ENCODE results near the gene DESI1. TPM values are rescaled to one million over a fixed set of nuclear protein-coding genes. Genes with fewer than 3 reads are reported as not detected.

The DESI1 gene
- total RNA-seq, 4 donors from 2014 or later = 6.4 to 34.2 (median 9.6) TPM

DNA sequence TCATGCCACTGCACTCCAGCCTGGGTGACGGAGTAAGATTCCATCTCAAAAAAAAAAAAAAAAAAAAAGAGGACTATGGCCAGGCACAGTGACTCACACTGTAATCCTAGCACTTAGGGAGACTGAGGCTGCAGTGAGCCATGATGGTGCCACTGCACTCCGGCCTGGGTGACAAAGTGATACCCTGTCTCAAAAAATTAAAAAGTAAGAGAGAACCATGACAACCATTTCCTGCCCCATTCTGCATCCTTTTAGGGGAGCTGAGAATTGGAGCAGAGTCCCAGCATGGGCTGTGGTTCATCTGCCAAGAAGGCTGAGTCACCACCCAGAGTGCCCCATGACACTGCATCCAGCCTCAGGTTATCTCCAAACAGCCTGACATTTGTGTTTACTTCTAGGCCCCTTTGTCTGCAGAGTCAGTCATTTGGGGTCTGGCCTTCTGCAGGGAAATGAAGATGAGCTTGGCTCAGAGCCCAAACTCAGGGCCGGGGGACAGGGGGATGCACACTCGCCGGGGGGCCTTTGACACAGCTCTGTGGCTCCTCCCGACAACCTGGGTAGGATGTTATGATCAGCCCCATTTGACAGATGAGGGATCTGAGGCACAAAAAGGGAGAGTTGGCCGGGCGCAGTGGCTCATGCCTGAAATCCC lies 55.3 kb downstream of the DESI1 start:
- Histone ChIP-seq H3K27ac (peak overlapping the region; percentile 96 to 99), H3K4me1 (peaks cover 0 to 16% of the 10 kb centered on the region in 2 donors), H3K36me3 (no peaks in the 10 kb centered on the region), H3K27me3 (no peaks in the 10 kb centered on the region), H3K9me3 (no peaks in the 10 kb centered on the region), H3K4me3 (no peak overlapping the region)
- TF ChIP-seq POLR2A (IDR thresholded peaks at IDR 0.05) = no peak
- TF ChIP-seq, protein P1, sequence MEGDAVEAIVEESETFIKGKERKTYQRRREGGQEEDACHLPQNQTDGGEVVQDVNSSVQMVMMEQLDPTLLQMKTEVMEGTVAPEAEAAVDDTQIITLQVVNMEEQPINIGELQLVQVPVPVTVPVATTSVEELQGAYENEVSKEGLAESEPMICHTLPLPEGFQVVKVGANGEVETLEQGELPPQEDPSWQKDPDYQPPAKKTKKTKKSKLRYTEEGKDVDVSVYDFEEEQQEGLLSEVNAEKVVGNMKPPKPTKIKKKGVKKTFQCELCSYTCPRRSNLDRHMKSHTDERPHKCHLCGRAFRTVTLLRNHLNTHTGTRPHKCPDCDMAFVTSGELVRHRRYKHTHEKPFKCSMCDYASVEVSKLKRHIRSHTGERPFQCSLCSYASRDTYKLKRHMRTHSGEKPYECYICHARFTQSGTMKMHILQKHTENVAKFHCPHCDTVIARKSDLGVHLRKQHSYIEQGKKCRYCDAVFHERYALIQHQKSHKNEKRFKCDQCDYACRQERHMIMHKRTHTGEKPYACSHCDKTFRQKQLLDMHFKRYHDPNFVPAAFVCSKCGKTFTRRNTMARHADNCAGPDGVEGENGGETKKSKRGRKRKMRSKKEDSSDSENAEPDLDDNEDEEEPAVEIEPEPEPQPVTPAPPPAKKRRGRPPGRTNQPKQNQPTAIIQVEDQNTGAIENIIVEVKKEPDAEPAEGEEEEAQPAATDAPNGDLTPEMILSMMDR (IDR thresholded peaks at IDR 0.05) = no peak
- DNase-seq = peak; percentile 72 to 83
- intact Hi-C loops (cut with DNase I; ENCODE audit: low total_unique reads) = no loop called here

DNA sequence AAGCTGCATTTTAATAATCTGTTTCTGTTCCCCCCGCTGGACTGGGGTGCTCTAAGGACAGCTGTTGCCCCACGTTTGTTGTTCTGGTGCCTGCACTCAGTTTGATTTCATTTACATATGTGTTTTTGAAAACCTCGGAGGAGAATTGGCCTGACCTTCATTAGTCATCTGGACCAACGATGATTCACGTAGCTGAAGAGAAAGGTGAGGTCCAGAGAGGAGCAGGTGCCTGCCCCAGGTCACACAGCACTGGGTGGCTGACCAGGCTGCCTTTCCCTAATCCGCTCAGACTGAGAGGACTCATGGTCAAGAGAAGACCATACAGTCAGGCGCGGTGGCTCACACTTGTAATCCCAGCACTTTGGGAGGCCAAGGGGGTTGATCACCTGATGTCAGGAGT lies 56.3 kb downstream of the DESI1 start:
- no peaks in the 10 kb centered on the region for H3K9me3 ChIP-seq
- no peaks in the 10 kb centered on the region for H3K27me3 ChIP-seq
- peak overlapping the region; percentile 96 to 99 for H3K27ac ChIP-seq
- H3K4me3 ChIP-seq = no peak overlapping the region
- DNase-seq = no peak
- intact Hi-C loops (cut with DNase I; ENCODE audit: low total_unique reads) = no loop called here
- H3K36me3 ChIP-seq = no peaks in the 10 kb centered on the region
- H3K4me1 ChIP-seq = peaks cover 0 to 16% of the 10 kb centered on the region in 2 donors
- TF ChIP-seq, protein P1 (IDR thresholded peaks at IDR 0.05) = no peak
- no peak for TF ChIP-seq POLR2A (IDR thresholded peaks at IDR 0.05)

DNA sequence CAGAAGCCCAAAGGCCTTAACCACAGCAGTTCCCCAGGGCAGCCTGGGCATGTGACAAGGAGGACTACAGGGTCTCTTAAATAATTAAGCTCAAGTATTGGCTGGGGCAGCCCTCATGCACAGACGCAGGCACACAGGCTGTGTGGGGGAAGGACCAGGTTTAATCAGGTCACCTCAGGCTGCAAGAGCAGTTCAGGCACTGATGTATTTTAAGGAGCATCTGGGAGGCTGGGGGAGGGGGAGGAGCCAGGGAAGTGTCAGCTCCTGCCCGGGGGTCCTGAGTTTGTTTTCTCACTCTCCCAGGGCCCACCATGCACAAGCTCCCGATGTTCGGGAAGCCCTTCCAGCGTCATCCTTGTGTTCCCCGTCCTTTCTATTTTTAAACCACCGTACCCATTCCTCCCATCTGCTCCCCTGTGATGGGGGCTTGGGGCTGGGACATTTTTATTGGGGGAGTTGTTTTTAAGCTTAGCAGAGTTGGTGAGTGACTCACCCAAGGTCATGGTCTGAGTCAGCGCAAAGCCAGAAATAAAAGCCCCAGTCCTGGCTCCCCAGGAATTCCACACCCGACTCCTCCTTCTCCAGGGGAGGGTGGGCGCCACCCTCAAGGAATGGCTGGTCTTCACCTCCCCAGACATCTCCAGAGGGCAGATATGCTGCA lies 57.7 kb downstream of the DESI1 start:
- TF ChIP-seq, protein P1 (IDR thresholded peaks at IDR 0.05) = no peak
- peak; percentile 28 to 32 for TF ChIP-seq POLR2A (IDR thresholded peaks at IDR 0.05)
- H3K27me3 ChIP-seq = no peaks in the 10 kb centered on the region
- H3K36me3 ChIP-seq = no peaks in the 10 kb centered on the region
- H3K27ac ChIP-seq = peak overlapping the region; percentile 96 to 99
- DNase-seq = peak; percentile 74 to 88
- no peaks in the 10 kb centered on the region for H3K9me3 ChIP-seq
- peaks cover 0 to 16% of the 10 kb centered on the region in 2 donors for H3K4me1 ChIP-seq
- intact Hi-C loops (cut with DNase I; ENCODE audit: low total_unique reads) = no loop called here
- H3K4me3 ChIP-seq = peak overlapping the region; percentile 60

DNA sequence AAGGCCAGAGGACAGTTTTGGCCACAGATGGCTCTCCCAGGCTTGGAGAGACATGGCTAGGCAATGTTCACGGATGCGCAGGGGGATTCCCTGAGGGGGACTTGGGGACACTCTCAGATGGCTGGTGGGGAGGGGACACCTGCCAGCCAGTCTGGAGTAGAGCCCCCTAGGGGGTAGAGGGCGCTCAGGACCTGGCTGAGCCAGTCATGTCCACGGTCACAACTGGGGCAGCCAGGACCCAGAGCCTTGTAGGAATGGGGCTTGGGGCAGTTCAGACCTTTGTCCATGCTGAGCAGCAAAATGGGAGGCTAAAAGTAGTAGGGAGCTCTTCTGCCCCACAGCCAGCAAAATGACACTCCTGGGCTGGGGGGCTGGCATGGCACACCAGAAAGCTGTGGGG lies 58.4 kb downstream of the DESI1 start:
- Histone ChIP-seq H3K36me3 (no peaks in the 10 kb centered on the region), H3K9me3 (no peaks in the 10 kb centered on the region), H3K27ac (peak overlapping the region; percentile 96 to 99), H3K4me1 (peaks cover 0 to 15% of the 10 kb centered on the region in 2 donors), H3K4me3 (peak overlapping the region; percentile 60), H3K27me3 (no peaks in the 10 kb centered on the region)
- no peak for DNase-seq
- TF ChIP-seq POLR2A (IDR thresholded peaks at IDR 0.05) = no peak
- TF ChIP-seq, protein P1 (IDR thresholded peaks at IDR 0.05) = no peak
- intact Hi-C loops (cut with DNase I; ENCODE audit: low total_unique reads) = no loop called here

DNA sequence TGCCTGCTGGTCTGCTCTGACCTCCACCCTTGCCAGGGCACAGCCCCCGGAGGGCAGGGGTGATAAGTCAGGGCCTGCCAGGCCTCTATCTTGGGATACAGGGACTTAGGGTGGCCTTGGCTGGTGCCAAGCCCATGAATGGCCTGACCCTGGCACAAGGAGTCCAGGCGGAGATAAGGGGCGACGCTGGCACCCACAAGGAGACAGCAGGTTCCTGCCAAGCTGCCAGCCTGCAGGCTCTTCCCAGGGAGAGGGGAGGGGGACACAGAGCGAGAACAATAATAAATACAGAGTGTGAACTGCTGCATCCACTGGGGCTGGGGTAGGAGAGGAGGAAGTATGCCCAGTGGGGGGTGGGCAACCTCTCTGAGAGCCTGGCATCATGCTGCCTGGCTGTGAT lies 59.1 kb downstream of the DESI1 start:
- peak overlapping the region; percentile 96 to 99 for H3K27ac ChIP-seq
- peak overlapping the region; percentile 60 for H3K4me3 ChIP-seq
- DNase-seq = no peak
- H3K27me3 ChIP-seq = no peaks in the 10 kb centered on the region
- H3K9me3 ChIP-seq = no peaks in the 10 kb centered on the region
- TF ChIP-seq POLR2A (IDR thresholded peaks at IDR 0.05) = no peak
- TF ChIP-seq, protein P1 (IDR thresholded peaks at IDR 0.05) = no peak
- H3K36me3 ChIP-seq = no peaks in the 10 kb centered on the region
- peaks cover 0 to 12% of the 10 kb centered on the region in 2 donors for H3K4me1 ChIP-seq
- intact Hi-C loops (cut with DNase I; ENCODE audit: low total_unique reads) = no loop called here

All from uterus (tissue), 4 donors.